ENCODE results near the gene SRSF5.

The SRSF5 gene

GRCh38 chr14:69749956-69750355 is 17.0 kb upstream of the SRSF5 start:
- H3K4me3 ChIP-seq = no peak overlapping the region
- H3K9me3 ChIP-seq (replicated peaks in 1 of 11) = peaks cover under 1 to 20% (median 2%) of the 10 kb centered on the region in 11 experiments; a peak in 14 of 22 replicates

GRCh38 chr14:69750495-69750894 is 16.4 kb upstream of the SRSF5 start:
- Histone ChIP-seq H3K4me3 (no peak overlapping the region), H3K4me1 (peaks cover 6 to 34% (median 19%) of the 10 kb centered on the region in 10 experiments; a peak in 19 of 20 replicates), H3K27me3 (no peaks in the 10 kb centered on the region), H3K36me3 (no peaks in the 10 kb centered on the region), H3K9me3 (replicated peaks in 1 of 11) (peaks cover 0 to 18% (median 0%) of the 10 kb centered on the region in 11 experiments; a peak in 3 of 22 replicates), H3K9ac (no peak overlapping the region), H3K4me2 (no peak overlapping the region), H3K27ac (no peak overlapping the region), H4K20me1 (no peaks in the 10 kb centered on the region)
- TF ChIP-seq Cebpa-rat (IDR thresholded peaks at IDR 0.05) = no peak

More at GRCh38 chr14:69749956-69750355, 17.0 kb upstream of the SRSF5 start:
- no peaks in the 10 kb centered on the region for H3K27me3 ChIP-seq
- peaks cover 6 to 29% (median 18%) of the 10 kb centered on the region in 10 experiments; a peak in 19 of 20 replicates for H3K4me1 ChIP-seq
- no peak overlapping the region for H3K4me2 ChIP-seq
- H3K9ac ChIP-seq = no peak overlapping the region
- H3K36me3 ChIP-seq = no peaks in the 10 kb centered on the region
- TF ChIP-seq Cebpa-rat (IDR thresholded peaks at IDR 0.05) = no peak
- H3K27ac ChIP-seq = no peak overlapping the region
- H4K20me1 ChIP-seq = no peaks in the 10 kb centered on the region

- H3K4me2 ChIP-seq = peak overlapping the region in 1 of 11 experiments; percentile 56; a peak in 2 of 22 replicates
- no peak overlapping the region for H3K4me3 ChIP-seq
- no peaks in the 10 kb centered on the region for H4K20me1 ChIP-seq
- no peaks in the 10 kb centered on the region for H3K27me3 ChIP-seq
- 0 out of 22 replicates have a peak overlapping the region, but pooled peaks of 1 of the 11 experiments have one; percentile 49 for H3K27ac ChIP-seq
- H3K4me1 ChIP-seq = peaks cover 0 to 35% (median 13%) of the 10 kb centered on the region in 10 experiments; a peak in 18 of 20 replicates
- no peaks in the 10 kb centered on the region for H3K36me3 ChIP-seq
- H3K9me3 ChIP-seq (replicated peaks in 1 of 11) = peaks cover 0 to 18% (median 0%) of the 10 kb centered on the region in 11 experiments; a peak in 3 of 22 replicates
- TF ChIP-seq Cebpa-rat (IDR thresholded peaks at IDR 0.05) = no peak
- H3K9ac ChIP-seq = no peak overlapping the region
These were observed 14.2 kb upstream of the SRSF5 start for GRCh38 chr14:69752773-69753172.

- H3K9ac ChIP-seq = no peak overlapping the region
- peaks cover 0 to 18% (median 0%) of the 10 kb centered on the region in 11 experiments; a peak in 3 of 22 replicates for H3K9me3 ChIP-seq (replicated peaks in 1 of 11)
- H3K4me3 ChIP-seq = no peak overlapping the region
- H3K36me3 ChIP-seq = no peaks in the 10 kb centered on the region
- peak overlapping the region in 2 of 11 experiments; percentile 34 to 49; a peak in 3 of 22 replicates for H3K27ac ChIP-seq
- peaks cover 0 to 41% (median 13%) of the 10 kb centered on the region in 10 experiments; a peak in 18 of 20 replicates for H3K4me1 ChIP-seq
- peak overlapping the region in 9 of 11 experiments; percentile 1 to 64 (median 31); a peak in 13 of 22 replicates for H3K4me2 ChIP-seq
- TF ChIP-seq Cebpa-rat (IDR thresholded peaks at IDR 0.05) = no peak
- no peaks in the 10 kb centered on the region for H4K20me1 ChIP-seq
- no peaks in the 10 kb centered on the region for H3K27me3 ChIP-seq
These were observed 13.1 kb upstream of the SRSF5 start for GRCh38 chr14:69753860-69754259.

- no peak overlapping the region; a peak in 1 of 22 replicates for H3K27ac ChIP-seq
These were observed 12.5 kb upstream of the SRSF5 start for GRCh38 chr14:69754487-69754886.

GRCh38 chr14:69755296-69755695 is 11.6 kb upstream of the SRSF5 start:
- no peaks in the 10 kb centered on the region for H4K20me1 ChIP-seq
- no peaks in the 10 kb centered on the region for H3K27me3 ChIP-seq
- no peak for TF ChIP-seq Cebpa-rat (IDR thresholded peaks at IDR 0.05)
- H3K4me2 ChIP-seq = peak overlapping the region in 3 of 11 experiments; percentile 16 to 42 (median 36); a peak in 5 of 22 replicates
- H3K9me3 ChIP-seq (replicated peaks in 1 of 11) = peaks cover 0 to 24% (median 0%) of the 10 kb centered on the region in 11 experiments; a peak in 3 of 22 replicates
- no peaks in the 10 kb centered on the region for H3K36me3 ChIP-seq
- H3K27ac ChIP-seq = no peak overlapping the region
- no peak overlapping the region for H3K4me3 ChIP-seq
- no peak overlapping the region for H3K9ac ChIP-seq
- peaks cover 0 to 46% (median 17%) of the 10 kb centered on the region in 10 experiments; a peak in 18 of 20 replicates for H3K4me1 ChIP-seq

More at GRCh38 chr14:69754487-69754886, 12.5 kb upstream of the SRSF5 start:
- H3K9me3 ChIP-seq (replicated peaks in 1 of 11) = peaks cover 0 to 23% (median 0%) of the 10 kb centered on the region in 11 experiments; a peak in 3 of 22 replicates
- no peaks in the 10 kb centered on the region for H3K27me3 ChIP-seq
- peaks cover 0 to 41% (median 13%) of the 10 kb centered on the region in 10 experiments; a peak in 18 of 20 replicates for H3K4me1 ChIP-seq
- no peak overlapping the region; a peak in 1 of 22 replicates for H3K9ac ChIP-seq
- H4K20me1 ChIP-seq = no peaks in the 10 kb centered on the region
- no peaks in the 10 kb centered on the region for H3K36me3 ChIP-seq
- peak overlapping the region in 3 of 11 experiments; percentile 20 to 32 (median 31); a peak in 3 of 22 replicates for H3K4me2 ChIP-seq
- H3K4me3 ChIP-seq = no peak overlapping the region
- TF ChIP-seq Cebpa-rat (IDR thresholded peaks at IDR 0.05) = no peak

- H3K4me3 ChIP-seq = no peak overlapping the region
- no peak overlapping the region for H3K9ac ChIP-seq
- H3K27ac ChIP-seq = no peak overlapping the region
- H3K4me2 ChIP-seq = peak overlapping the region in 3 of 11 experiments; percentile 16 to 42 (median 36); a peak in 4 of 22 replicates
- peaks cover 0 to 24% (median 0%) of the 10 kb centered on the region in 11 experiments; a peak in 3 of 22 replicates for H3K9me3 ChIP-seq (replicated peaks in 1 of 11)
- H3K27me3 ChIP-seq = no peaks in the 10 kb centered on the region
- no peak for TF ChIP-seq Cebpa-rat (IDR thresholded peaks at IDR 0.05)
- peaks cover 0 to 51% (median 22%) of the 10 kb centered on the region in 10 experiments; a peak in 18 of 20 replicates for H3K4me1 ChIP-seq
- no peaks in the 10 kb centered on the region for H3K36me3 ChIP-seq
- no peaks in the 10 kb centered on the region for H4K20me1 ChIP-seq
These were observed 11.2 kb upstream of the SRSF5 start for GRCh38 chr14:69755784-69756183.

GRCh38 chr14:69756298-69756697 is 10.6 kb upstream of the SRSF5 start:
- Histone ChIP-seq H4K20me1 (no peaks in the 10 kb centered on the region), H3K9ac (no peak overlapping the region), H3K27me3 (no peaks in the 10 kb centered on the region), H3K9me3 (replicated peaks in 1 of 11) (peaks cover 0 to 24% (median 0%) of the 10 kb centered on the region in 11 experiments; a peak in 3 of 22 replicates), H3K27ac (no peak overlapping the region), H3K4me2 (no peak overlapping the region), H3K36me3 (no peaks in the 10 kb centered on the region), H3K4me1 (peaks cover 0 to 55% (median 27%) of the 10 kb centered on the region in 10 experiments; a peak in 18 of 20 replicates), H3K4me3 (no peak overlapping the region)
- no peak for TF ChIP-seq Cebpa-rat (IDR thresholded peaks at IDR 0.05)

- H4K20me1 ChIP-seq = no peaks in the 10 kb centered on the region
- TF ChIP-seq Cebpa-rat (IDR thresholded peaks at IDR 0.05) = no peak
- H3K27ac ChIP-seq = peak overlapping the region in 8 of 11 experiments; percentile 5 to 72 (median 60); a peak in 14 of 22 replicates
- peaks cover 0 to 36% (median 7%) of the 10 kb centered on the region in 11 experiments; a peak in 11 of 22 replicates for H3K9me3 ChIP-seq (replicated peaks in 1 of 11)
- no peaks in the 10 kb centered on the region for H3K36me3 ChIP-seq
- peaks cover 3 to 56% (median 28%) of the 10 kb centered on the region in 10 experiments for H3K4me1 ChIP-seq
- no peaks in the 10 kb centered on the region for H3K27me3 ChIP-seq
- peak overlapping the region in 1 of 10 experiments; percentile 33; a peak in 1 of 20 replicates for H3K4me3 ChIP-seq
- H3K4me2 ChIP-seq = peak overlapping the region in 10 of 11 experiments; percentile 14 to 83 (median 65); a peak in 19 of 22 replicates
- peak overlapping the region in 2 of 11 experiments; percentile 30 to 34; a peak in 1 of 22 replicates for H3K9ac ChIP-seq
These were observed 6.1 kb upstream of the SRSF5 start for GRCh38 chr14:69760810-69761209.
